CD14-positive monocyte (primary cell): ENCODE measurements around the gene TBC1D5. TPM values are rescaled to one million over a fixed set of nuclear protein-coding genes. Genes with fewer than 3 reads are reported as not detected.

Experiments used
- DNase-seq, 3 donors: peaks; one replicate each; pipeline ENCODE4 v3.0.0-alpha.2; 2011 to 2022
- H2AFZ ChIP-seq: 2 replicates; pipeline ENCODE4 v1.6.0; 2012; ENCODE audit warnings: mild to moderate bottlenecking, low read depth, low read length, inconsistent platforms; ENCODE audit not compliant: insufficient read depth, poor library complexity, severe bottlenecking
- H3K27ac ChIP-seq, 2 donors: 1 replicate in 1 of 2; 2 replicates in 1 of 2; pipeline ENCODE4 v1.5.1; 2012 to 2013; ENCODE audit warnings: low read length in 2 of 2, control low read depth in 1 of 2, inconsistent platforms in 1 of 2, low read depth in 1 of 2, mild to moderate bottlenecking in 1 of 2
- H3K27me3 ChIP-seq, 2 donors: one replicate each; pipeline versions ENCODE4 v1.6.0 to v1.6.1; 2011 to 2013; ENCODE audit warnings: low read length in 2 of 2; ENCODE audit not compliant: control insufficient read depth in 2 of 2, insufficient read depth in 2 of 2
- H3K36me3 ChIP-seq, 2 donors: replicated peaks in 1 of 2; 1 replicate in 1 of 2; 2 replicates in 1 of 2; pipeline versions ENCODE4 v1.5.1 to v1.6.1; 2012 to 2013; ENCODE audit warnings: low read length in 2 of 2, control low read depth in 1 of 2, inconsistent platforms in 1 of 2, mild to moderate bottlenecking in 1 of 2; ENCODE audit not compliant: insufficient read depth in 2 of 2, control insufficient read depth in 1 of 2
- H3K4me1 ChIP-seq, 2 donors: 1 replicate in 1 of 2; 2 replicates in 1 of 2; pipeline versions ENCODE4 v1.5.1 to v1.6.1; 2012 to 2013; ENCODE audit warnings: low read length in 2 of 2, control low read depth in 1 of 2, inconsistent platforms in 1 of 2, mild to moderate bottlenecking in 1 of 2, moderate library complexity in 1 of 2; ENCODE audit not compliant: insufficient read depth in 2 of 2, control insufficient read depth in 1 of 2
- H3K4me2 ChIP-seq: replicated peaks from 2 replicates; pipeline ENCODE3; 2012; ENCODE audit warnings: low read length, moderate library complexity, mild to moderate bottlenecking; ENCODE audit not compliant: poor library complexity, severe bottlenecking; ENCODE audit errors: extremely low read depth
- H3K4me3 ChIP-seq, 3 experiments: fragments of 200-600 bp in 1 of 3; sonication (generic) in 1 of 3; replicated peaks in 1 of 3; 1 replicate in 2 of 3; 2 replicates in 1 of 3; pipeline ENCODE4 v1.5.1; 2011 to 2013; ENCODE audit warnings: low read length in 3 of 3, mild to moderate bottlenecking in 3 of 3, control low read depth in 2 of 3, low read depth in 2 of 3, inconsistent platforms in 1 of 3, moderate library complexity in 1 of 3
- H3K79me2 ChIP-seq: 2 replicates; pipeline ENCODE4 v1.6.0; 2012; ENCODE audit warnings: mild to moderate bottlenecking, control low read depth, inconsistent platforms, low read length, moderate library complexity; ENCODE audit not compliant: insufficient read depth
- H3K9ac ChIP-seq: 2 replicates; pipeline ENCODE4 v1.6.0; 2017; ENCODE audit warnings: low read length, mild to moderate bottlenecking; ENCODE audit not compliant: insufficient read depth, poor library complexity, severe bottlenecking
- H3K9me3 ChIP-seq, 2 donors: replicated peaks in 1 of 2; 1 replicate in 1 of 2; 2 replicates in 1 of 2; pipeline versions ENCODE4 v1.5.1 to v1.6.1; 2012 to 2013; ENCODE audit warnings: low read length in 2 of 2, control low read depth in 1 of 2; ENCODE audit not compliant: control insufficient read depth in 1 of 2, insufficient read depth in 1 of 2
- H4K20me1 ChIP-seq: 2 replicates; pipeline ENCODE4 v1.6.0; 2012; ENCODE audit warnings: mild to moderate bottlenecking, low read length, control low read depth, moderate library complexity; ENCODE audit not compliant: insufficient read depth
- H3K27ac Mint-ChIP-seq, 7 donors: one replicate each; pipeline ENCODE4 v1.8.0; 2020; ENCODE audit warnings: mild to moderate bottlenecking in 7 of 7, mixed read lengths in 7 of 7, moderate library complexity in 6 of 7, inconsistent platforms in 2 of 7
- H3K27me3 Mint-ChIP-seq, 3 donors: one replicate each; pipeline ENCODE4 v1.8.0; 2021 to 2022; ENCODE audit warnings: low read depth in 3 of 3, mild to moderate bottlenecking in 3 of 3, mixed read lengths in 3 of 3, moderate library complexity in 3 of 3, inconsistent platforms in 1 of 3
- H3K36me3 Mint-ChIP-seq, 2 donors: one replicate each; pipeline ENCODE4 v1.8.0; 2020; ENCODE audit warnings: mixed read lengths in 2 of 2, inconsistent platforms in 1 of 2, mild to moderate bottlenecking in 1 of 2
- H3K4me1 Mint-ChIP-seq: one replicate; pipeline ENCODE4 v1.8.0; 2020; ENCODE audit warnings: mild to moderate bottlenecking, mixed read lengths
- H3K4me3 Mint-ChIP-seq, 2 donors: one replicate each; pipeline ENCODE4 v1.8.0; 2020; ENCODE audit warnings: mild to moderate bottlenecking in 2 of 2, mixed read lengths in 2 of 2, moderate library complexity in 1 of 2
- H3K9me3 Mint-ChIP-seq, 7 donors: one replicate each; pipeline ENCODE4 v1.8.0; 2020 to 2022; ENCODE audit warnings: mixed read lengths in 7 of 7, mild to moderate bottlenecking in 6 of 7, moderate library complexity in 6 of 7, inconsistent platforms in 2 of 7
- CTCF ChIP-seq: fragments of 200-600 bp; IDR thresholded peaks from one replicate; pipeline ENCODE4 v1.8.0; 2022; ENCODE audit warnings: antibody characterized with exemption, mild to moderate bottlenecking
- WGBS: methylation state at CpG from one replicate; pipeline ENCODE4 v1.1.5; 2013; ENCODE audit warnings: missing lambda C conversion rate; ENCODE audit not compliant: insufficient coverage; 5-methylcytosine and 5-hydroxymethylcytosine counted together
- intact Hi-C, 2 donors: fragments of 100-400 bp; cut with micrococcal nuclease; formaldehyde crosslinking; loops; one replicate each; pipeline versions ENCODE4 v1.15.0 to v1.15.1; 2023
- polyA plus RNA-seq, 3 donors: library from polyadenylated mRNA; depleted of rRNA in 1 of 3; unstranded in 2 of 3; stranded (reverse) in 1 of 3; fragments of 300-500 nt in 2 of 3; fragments of >200 nt in 1 of 3; fragmentation: Illumina TruSeq in 2 of 3; gene quantifications; 1 replicate in 2 of 3; 2 replicates in 1 of 3; pipeline ENCODE4 v1.2.3, GENCODE V29; 2012 to 2021

Gene TBC1D5
- polyA plus RNA-seq, 3 donors, result 17.6 to 35.3 (median 21.0) TPM

GRCh38 chr3:17119201-17120072 is 623.0 kb downstream of the TBC1D5 start:
- Histone ChIP-seq H3K27me3 (no peaks in the 10 kb centered on the region), H3K9ac (no peak overlapping the region), H3K79me2 (no peaks in the 10 kb centered on the region), H2AFZ (no peak overlapping the region), H3K9me3 (peaks cover 4 to 6% of the 10 kb centered on the region in 2 donors), H3K4me2 (no peak overlapping the region), H3K4me3 (no peak overlapping the region), H3K36me3 (no peaks in the 10 kb centered on the region), H3K27ac (no peak overlapping the region), H3K4me1 (no peaks in the 10 kb centered on the region), H4K20me1 (no peaks in the 10 kb centered on the region)
- H3K27me3 Mint-ChIP-seq, result peaks cover 1 to 3% (median 2%) of the 10 kb centered on the region in 3 donors
- peak overlapping the region in 1 of 7 donors; percentile 53 for H3K27ac Mint-ChIP-seq
- peaks cover 0 to 12% (median 6%) of the 10 kb centered on the region in 7 donors for H3K9me3 Mint-ChIP-seq
- intact Hi-C loops, result no loop called here
- H3K4me1 Mint-ChIP-seq, result peaks cover 3% of the 10 kb centered on the region
- no peak overlapping the region for H3K4me3 Mint-ChIP-seq
- H3K36me3 Mint-ChIP-seq, result no peaks in the 10 kb centered on the region
- no peak for TF ChIP-seq CTCF
- DNase-seq, result no peak
- WGBS, result 81% methylated on average over 4 of the region's 5 CpGs

GRCh38 chr3:17118771-17119170 is 623.7 kb downstream of the TBC1D5 start:
- no peaks in the 10 kb centered on the region for H3K4me1 ChIP-seq
- no peak overlapping the region for H2AFZ ChIP-seq
- no peak overlapping the region for H3K4me3 ChIP-seq
- no peaks in the 10 kb centered on the region for H3K36me3 ChIP-seq
- H3K27me3 Mint-ChIP-seq, result peaks cover 1 to 3% (median 2%) of the 10 kb centered on the region in 3 donors
- 89% methylated on average over 4 of the region's 6 CpGs for WGBS
- H3K9me3 ChIP-seq, result peaks cover 6 to 11% of the 10 kb centered on the region in 2 donors
- H3K27ac ChIP-seq, result no peak overlapping the region
- intact Hi-C loops, result no loop called here
- H3K4me1 Mint-ChIP-seq, result peaks cover 3% of the 10 kb centered on the region
- H3K36me3 Mint-ChIP-seq, result no peaks in the 10 kb centered on the region
- H3K79me2 ChIP-seq, result no peaks in the 10 kb centered on the region
- peaks cover under 1 to 14% (median 9%) of the 10 kb centered on the region in 7 donors for H3K9me3 Mint-ChIP-seq
- H4K20me1 ChIP-seq, result no peaks in the 10 kb centered on the region
- H3K4me3 Mint-ChIP-seq, result no peak overlapping the region
- DNase-seq, result no peak
- H3K27ac Mint-ChIP-seq, result no peak overlapping the region
- no peak overlapping the region for H3K4me2 ChIP-seq
- no peak overlapping the region for H3K9ac ChIP-seq
- H3K27me3 ChIP-seq, result no peaks in the 10 kb centered on the region
- no peak for TF ChIP-seq CTCF
